Globus pallidus (tissue), 1 donor: Measurements from ENCODE around the gene MRGPRX1.
"Not testable (repeated sequence)": the region's sequence is repeated elsewhere in the genome, so short reads cannot be mapped to it uniquely, and the experiment has no call there.

Experiments
- DNase-seq: peaks from one replicate; pipeline ENCODE4 v3.0.0-alpha.2; 2015; ENCODE audit warnings: low spot score

The MRGPRX1 gene

GRCh38 chr11:18939314-18939713, at the start of gene MRGPRX1:
MRGPRX1 (minus strand) TSS chr11:18939414; CDS start chr11:18934784, 4,630 bp downstream.
- DNase-seq: no peak

GRCh38 chr11:18987454-18988231, 48.4 kb upstream of the MRGPRX1 start:
- no peak for DNase-seq

GRCh38 chr11:18986744-18987143, 47.5 kb upstream of the MRGPRX1 start:
- DNase-seq: no peak

- DNase-seq: no peak
These were observed 42.7 kb upstream of the MRGPRX1 start for GRCh38 chr11:18981897-18982296.

GRCh38 chr11:18974192-18974591, 35.0 kb upstream of the MRGPRX1 start:
- DNase-seq: no peak

- DNase-seq: no peak
These were observed 33.1 kb upstream of the MRGPRX1 start for GRCh38 chr11:18972336-18972735.

GRCh38 chr11:18969720-18970119, 30.5 kb upstream of the MRGPRX1 start:
- DNase-seq: no peak

- no peak for DNase-seq
These were observed 19.2 kb upstream of the MRGPRX1 start for GRCh38 chr11:18958221-18958910.

GRCh38 chr11:18956630-18957029, 17.4 kb upstream of the MRGPRX1 start:
- DNase-seq: no peak

GRCh38 chr11:18936002-18936673, 3.1 kb downstream of the MRGPRX1 start:
- DNase-seq: no peak

- no peak for DNase-seq
These were observed 4.9 kb downstream of the MRGPRX1 start for GRCh38 chr11:18934195-18934814.

- no peak for DNase-seq
These were observed 11.5 kb downstream of the MRGPRX1 start for GRCh38 chr11:18927550-18928322.

- DNase-seq: not testable (repeated sequence)
These were observed 13.8 kb downstream of the MRGPRX1 start for GRCh38 chr11:18925426-18925825.

- no peak for DNase-seq
These were observed 26.3 kb downstream of the MRGPRX1 start for GRCh38 chr11:18912883-18913282.

GRCh38 chr11:18907391-18907790, 31.8 kb downstream of the MRGPRX1 start:
- no peak for DNase-seq

GRCh38 chr11:18900637-18901036, 38.6 kb downstream of the MRGPRX1 start:
- not testable (repeated sequence) for DNase-seq

- not testable (repeated sequence) for DNase-seq
These were observed 39.0 kb downstream of the MRGPRX1 start for GRCh38 chr11:18900151-18900611.

GRCh38 chr11:18891712-18892111, 47.5 kb downstream of the MRGPRX1 start:
- DNase-seq: not testable (repeated sequence)

- no peak for DNase-seq
These were observed 48.6 kb downstream of the MRGPRX1 start for GRCh38 chr11:18890615-18891014.
